HG03442 (cell line): ENCODE data around the gene NPHP1.
"Not testable (repeated sequence)": the region's sequence is repeated elsewhere in the genome, so short reads cannot be mapped to it uniquely, and the experiment has no call there.

ENCODE experiments used
- ATAC-seq: cut with Tn5 transposase; IDR thresholded peaks from one replicate; pipeline ENCODE4 v1.9.1; 2021; ENCODE audit warnings: mild to moderate bottlenecking, moderate library complexity; ENCODE audit not compliant: unreplicated experiment

NPHP1 gene

GRCh38 chr2:110105183-110105582, 99.6 kb downstream of the NPHP1 start:
- no peak for ATAC-seq

GRCh38 chr2:110104025-110104771, 100.6 kb downstream of the NPHP1 start:
- no peak for ATAC-seq

- ATAC-seq = no peak
Observed at GRCh38 chr2:110103061-110103961, 101.5 kb downstream of the NPHP1 start.

GRCh38 chr2:110101901-110102803, 102.7 kb downstream of the NPHP1 start:
- ATAC-seq = no peak

GRCh38 chr2:110101280-110101844, 103.5 kb downstream of the NPHP1 start:
- no peak for ATAC-seq

- ATAC-seq = not testable (repeated sequence)
Observed at GRCh38 chr2:110100880-110101279, 103.9 kb downstream of the NPHP1 start.

- no peak for ATAC-seq
Observed at GRCh38 chr2:110100480-110100879, 104.3 kb downstream of the NPHP1 start.

- no peak for ATAC-seq
Observed at GRCh38 chr2:110099471-110100225, 105.2 kb downstream of the NPHP1 start.

GRCh38 chr2:110099038-110099425, 105.8 kb downstream of the NPHP1 start:
- no peak for ATAC-seq

- no peak for ATAC-seq
Observed at GRCh38 chr2:110097506-110098220, 107.2 kb downstream of the NPHP1 start.

- ATAC-seq = no peak
Observed at GRCh38 chr2:110095994-110096633, 108.7 kb downstream of the NPHP1 start.

- not testable (repeated sequence) for ATAC-seq
Observed at GRCh38 chr2:110094884-110095534, 109.8 kb downstream of the NPHP1 start.

GRCh38 chr2:110093924-110094323, 110.9 kb downstream of the NPHP1 start:
- ATAC-seq = not testable (repeated sequence)

- ATAC-seq = not testable (repeated sequence)
Observed at GRCh38 chr2:110090164-110090563, 114.6 kb downstream of the NPHP1 start.

GRCh38 chr2:110083757-110084156, 121.1 kb downstream of the NPHP1 start:
- not testable (repeated sequence) for ATAC-seq

- not testable (repeated sequence) for ATAC-seq
Observed at GRCh38 chr2:110083162-110083561, 121.7 kb downstream of the NPHP1 start.

GRCh38 chr2:110078104-110078503, 126.7 kb downstream of the NPHP1 start:
- ATAC-seq = not testable (repeated sequence)

- ATAC-seq = not testable (repeated sequence)
Observed at GRCh38 chr2:110075896-110076295, 128.9 kb downstream of the NPHP1 start.
